ENCODE measurements around the gene MEGF11.

MEGF11 gene

GRCh38 chr15:65960586-65960985 lies 293.0 kb downstream of the MEGF11 start:
- DNase-seq, result no peak

- DNase-seq, result no peak
Measured at GRCh38 chr15:65958835-65959234, 294.7 kb downstream of the MEGF11 start.

GRCh38 chr15:65957451-65957850 lies 296.1 kb downstream of the MEGF11 start:
- no peak for DNase-seq

GRCh38 chr15:65956899-65957298 lies 296.7 kb downstream of the MEGF11 start:
- DNase-seq, result no peak

GRCh38 chr15:65956307-65956706 lies 297.2 kb downstream of the MEGF11 start:
- no peak for DNase-seq

GRCh38 chr15:65954289-65954741 lies 299.2 kb downstream of the MEGF11 start:
- DNase-seq, result no peak

- DNase-seq, result no peak
Measured at GRCh38 chr15:65953622-65954021, 299.9 kb downstream of the MEGF11 start.

GRCh38 chr15:65952391-65953053 lies 301.0 kb downstream of the MEGF11 start:
- no peak for DNase-seq

GRCh38 chr15:65951007-65951406 lies 302.5 kb downstream of the MEGF11 start:
- no peak for DNase-seq

GRCh38 chr15:65949491-65949890 lies 304.1 kb downstream of the MEGF11 start:
- DNase-seq, result no peak

- no peak for DNase-seq
Measured at GRCh38 chr15:65949011-65949410, 304.5 kb downstream of the MEGF11 start.

GRCh38 chr15:65948383-65948782 lies 305.2 kb downstream of the MEGF11 start:
- no peak for DNase-seq

GRCh38 chr15:65947041-65947440 lies 306.5 kb downstream of the MEGF11 start:
- DNase-seq, result no peak

GRCh38 chr15:65945616-65946015 lies 307.9 kb downstream of the MEGF11 start:
- DNase-seq, result no peak

GRCh38 chr15:65944404-65944803 lies 309.1 kb downstream of the MEGF11 start:
- DNase-seq, result no peak

GRCh38 chr15:65942436-65942835 lies 311.1 kb downstream of the MEGF11 start:
- no peak for DNase-seq

GRCh38 chr15:65940618-65940909 lies 313.0 kb downstream of the MEGF11 start:
- DNase-seq, result no peak

GRCh38 chr15:65939901-65940617 lies 313.5 kb downstream of the MEGF11 start:
- DNase-seq, result no peak

- no peak for DNase-seq
Measured at GRCh38 chr15:65938604-65939003, 314.9 kb downstream of the MEGF11 start.

GRCh38 chr15:65937476-65937875 lies 316.1 kb downstream of the MEGF11 start:
- no peak for DNase-seq

GRCh38 chr15:65937054-65937453 lies 316.5 kb downstream of the MEGF11 start:
- no peak for DNase-seq

GRCh38 chr15:65936282-65936681 lies 317.3 kb downstream of the MEGF11 start:
- no peak for DNase-seq

GRCh38 chr15:65935391-65935790 lies 318.2 kb downstream of the MEGF11 start:
- DNase-seq, result no peak

GRCh38 chr15:65931221-65931620 lies 322.3 kb downstream of the MEGF11 start:
- DNase-seq, result no peak

GRCh38 chr15:65930134-65930533 lies 323.4 kb downstream of the MEGF11 start:
- DNase-seq, result no peak

All from NCI-H524 treated with DMSO at 0.1 percent for 48 hours (cell line).